Right atrium auricular region (tissue), 2 donors: Measurements from ENCODE around the gene COMTD1. TPM values are rescaled to one million over a fixed set of nuclear protein-coding genes. Genes with fewer than 3 reads are reported as not detected.
A peak's percentile ranks its signal among the peaks of the same experiment; 100 is the strongest.

ENCODE experiments used
- DNase-seq: peaks from one replicate; pipeline ENCODE4 v3.0.0-alpha.2; 2019; ENCODE audit warnings: low spot score
- H3K27ac ChIP-seq, 2 donors: fragments of 200-600 bp; sonication (generic); 1 replicate in 1 of 2; 2 replicates in 1 of 2; pipeline ENCODE4 v1.5.1; 2016 to 2019
- H3K27me3 ChIP-seq, 2 donors: fragments of 200-600 bp; sonication (generic); one replicate each; pipeline versions ENCODE4 v1.5.1 to v1.6.0; 2017 to 2019
- H3K36me3 ChIP-seq: fragments of 200-600 bp; sonication (generic); one replicate; pipeline ENCODE4 v1.5.1; 2016
- H3K4me1 ChIP-seq, 2 donors: fragments of 200-600 bp; sonication (generic); one replicate each; pipeline versions ENCODE4 v1.5.1 to v1.6.0; 2017 to 2019
- H3K4me3 ChIP-seq, 2 donors: fragments of 200-600 bp; sonication (generic); 1 replicate in 1 of 2; 2 replicates in 1 of 2; pipeline ENCODE4 v1.5.1; 2017 to 2019; ENCODE audit warnings: mild to moderate bottlenecking in 1 of 2, moderate library complexity in 1 of 2
- H3K9me3 ChIP-seq, 2 donors: fragments of 200-600 bp; sonication (generic); one replicate each; pipeline ENCODE4 v1.5.1; 2019
- CTCF ChIP-seq, 2 donors: fragments of 200-600 bp; sonication (generic); IDR thresholded peaks; one replicate each; pipeline ENCODE4 v1.5.1; 2019; ENCODE audit warnings: antibody characterized with exemption in 2 of 2
- total RNA-seq, 2 donors: library from RNA; depleted of rRNA; stranded (reverse); fragments of >200 nt; gene quantifications; one replicate each; pipeline ENCODE4 v1.1.0, GENCODE V29; 2016

The COMTD1 gene
- total RNA-seq, 2 donors from 2014 or later: 44.1 to 52.4 TPM

- Histone ChIP-seq H3K4me1 (no peaks in the 10 kb centered on the region), H3K9me3 (no peaks in the 10 kb centered on the region), H3K27me3 (peaks cover 0 to 3% of the 10 kb centered on the region in 2 donors), H3K36me3 (no peaks in the 10 kb centered on the region), H3K4me3 (peak overlapping the region in 1 of 2 donors; percentile 18), H3K27ac (no peak overlapping the region)
- DNase-seq: no peak
- TF ChIP-seq CTCF (IDR thresholded peaks at IDR 0.05): no peak
Observed at GRCh38 chr10:75276069-75276872, 40.5 kb upstream of the COMTD1 start.

GRCh38 chr10:75272896-75273295 is 37.1 kb upstream of the COMTD1 start:
- no peaks in the 10 kb centered on the region for H3K36me3 ChIP-seq
- H3K4me3 ChIP-seq: no peak overlapping the region
- no peak for TF ChIP-seq CTCF (IDR thresholded peaks at IDR 0.05)
- no peak for DNase-seq
- H3K9me3 ChIP-seq: no peaks in the 10 kb centered on the region
- peaks cover 0 to 3% of the 10 kb centered on the region in 2 donors for H3K27me3 ChIP-seq
- no peaks in the 10 kb centered on the region for H3K4me1 ChIP-seq
- H3K27ac ChIP-seq: no peak overlapping the region

GRCh38 chr10:75272094-75272493 is 36.3 kb upstream of the COMTD1 start:
- H3K4me1 ChIP-seq: no peaks in the 10 kb centered on the region
- no peak for TF ChIP-seq CTCF (IDR thresholded peaks at IDR 0.05)
- no peaks in the 10 kb centered on the region for H3K36me3 ChIP-seq
- DNase-seq: no peak
- no peak overlapping the region for H3K27ac ChIP-seq
- peaks cover 0 to 3% of the 10 kb centered on the region in 2 donors for H3K27me3 ChIP-seq
- H3K9me3 ChIP-seq: no peaks in the 10 kb centered on the region
- no peak overlapping the region for H3K4me3 ChIP-seq

- Histone ChIP-seq H3K4me3 (no peak overlapping the region), H3K27me3 (no peaks in the 10 kb centered on the region), H3K36me3 (no peaks in the 10 kb centered on the region), H3K4me1 (no peaks in the 10 kb centered on the region), H3K27ac (no peak overlapping the region), H3K9me3 (no peaks in the 10 kb centered on the region)
- DNase-seq: no peak
- TF ChIP-seq CTCF (IDR thresholded peaks at IDR 0.05): no peak
Observed at GRCh38 chr10:75269605-75270004, 33.8 kb upstream of the COMTD1 start.

- no peak overlapping the region for H3K27ac ChIP-seq
- no peaks in the 10 kb centered on the region for H3K9me3 ChIP-seq
- TF ChIP-seq CTCF (IDR thresholded peaks at IDR 0.05): no peak
- DNase-seq: no peak
- H3K36me3 ChIP-seq: no peaks in the 10 kb centered on the region
- no peaks in the 10 kb centered on the region for H3K27me3 ChIP-seq
- H3K4me3 ChIP-seq: no peak overlapping the region
- H3K4me1 ChIP-seq: no peaks in the 10 kb centered on the region
Observed at GRCh38 chr10:75266945-75267344, 31.2 kb upstream of the COMTD1 start.

- Histone ChIP-seq H3K27me3 (no peaks in the 10 kb centered on the region), H3K36me3 (no peaks in the 10 kb centered on the region), H3K9me3 (no peaks in the 10 kb centered on the region), H3K27ac (no peak overlapping the region), H3K4me3 (no peak overlapping the region), H3K4me1 (no peaks in the 10 kb centered on the region)
- no peak for DNase-seq
- no peak for TF ChIP-seq CTCF (IDR thresholded peaks at IDR 0.05)
Observed at GRCh38 chr10:75265856-75266255, 30.1 kb upstream of the COMTD1 start.
